HG02678 (cell line): Measurements from ENCODE around the gene MTHFD2.
A peak's percentile ranks its signal among the peaks of the same experiment; 100 is the strongest.
"Not testable (repeated sequence)": the region's sequence is repeated elsewhere in the genome, so short reads cannot be mapped to it uniquely, and the experiment has no call there.

Experiments
- ATAC-seq: cut with Tn5 transposase; IDR thresholded peaks from one replicate; pipeline ENCODE4 v1.9.1; 2021; ENCODE audit warnings: mild to moderate bottlenecking, moderate library complexity; ENCODE audit not compliant: unreplicated experiment

Gene MTHFD2

DNA sequence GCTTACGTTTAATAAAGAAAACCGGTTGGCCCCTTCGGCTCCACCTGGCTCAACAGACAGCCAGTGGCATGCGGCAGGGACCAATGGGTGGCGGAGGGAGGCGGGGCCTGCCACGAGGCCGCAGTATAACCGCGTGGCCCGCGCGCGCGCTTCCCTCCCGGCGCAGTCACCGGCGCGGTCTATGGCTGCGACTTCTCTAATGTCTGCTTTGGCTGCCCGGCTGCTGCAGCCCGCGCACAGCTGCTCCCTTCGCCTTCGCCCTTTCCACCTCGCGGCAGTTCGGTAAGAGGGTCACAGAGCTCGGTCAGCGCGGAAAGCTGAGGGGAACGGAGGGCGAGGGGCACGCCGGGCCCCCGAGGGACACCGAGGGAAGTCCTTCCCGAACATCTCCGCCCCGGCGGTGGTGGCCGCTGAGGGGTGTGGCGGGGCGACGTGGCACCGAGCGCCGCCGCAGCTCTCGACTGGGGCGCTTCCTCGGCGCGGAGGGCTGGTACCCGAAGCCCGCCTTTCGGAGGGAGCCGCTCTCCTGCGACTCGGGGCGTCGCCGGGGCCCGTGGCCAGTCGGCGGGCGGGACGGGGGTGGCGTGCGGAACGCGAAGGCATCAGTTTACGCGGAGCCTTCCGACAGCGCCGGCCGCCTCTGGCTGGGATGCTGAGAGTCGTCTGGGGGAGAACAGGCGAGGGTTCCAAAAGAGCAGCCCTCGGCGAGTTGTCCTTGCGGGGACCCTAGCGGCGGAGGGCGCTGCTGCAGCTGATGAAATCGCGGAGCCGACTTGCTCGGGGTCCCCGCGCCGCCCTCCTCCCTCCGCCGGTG, at the start of gene MTHFD2:
MTHFD2 (plus strand) TSS at position 155 of the 814 bp plus-strand sequence; CDS start at position 182, 27 bp downstream.
- peak; percentile 91 for ATAC-seq

DNA sequence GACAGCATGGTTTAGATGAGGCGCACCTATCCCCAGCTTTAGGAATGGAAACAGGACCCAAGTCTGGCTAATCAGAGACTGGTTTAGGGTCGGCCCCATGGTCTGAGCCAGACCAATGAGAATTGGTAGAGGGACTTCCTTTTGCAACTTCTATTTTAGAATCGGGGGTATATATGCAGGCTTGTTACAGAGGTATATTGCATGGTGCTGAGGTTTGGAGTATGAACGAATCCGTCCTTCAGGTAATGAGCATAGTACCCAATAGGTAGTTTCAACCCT, 49.2 kb upstream of the MTHFD2 start:
- no peak for ATAC-seq

DNA sequence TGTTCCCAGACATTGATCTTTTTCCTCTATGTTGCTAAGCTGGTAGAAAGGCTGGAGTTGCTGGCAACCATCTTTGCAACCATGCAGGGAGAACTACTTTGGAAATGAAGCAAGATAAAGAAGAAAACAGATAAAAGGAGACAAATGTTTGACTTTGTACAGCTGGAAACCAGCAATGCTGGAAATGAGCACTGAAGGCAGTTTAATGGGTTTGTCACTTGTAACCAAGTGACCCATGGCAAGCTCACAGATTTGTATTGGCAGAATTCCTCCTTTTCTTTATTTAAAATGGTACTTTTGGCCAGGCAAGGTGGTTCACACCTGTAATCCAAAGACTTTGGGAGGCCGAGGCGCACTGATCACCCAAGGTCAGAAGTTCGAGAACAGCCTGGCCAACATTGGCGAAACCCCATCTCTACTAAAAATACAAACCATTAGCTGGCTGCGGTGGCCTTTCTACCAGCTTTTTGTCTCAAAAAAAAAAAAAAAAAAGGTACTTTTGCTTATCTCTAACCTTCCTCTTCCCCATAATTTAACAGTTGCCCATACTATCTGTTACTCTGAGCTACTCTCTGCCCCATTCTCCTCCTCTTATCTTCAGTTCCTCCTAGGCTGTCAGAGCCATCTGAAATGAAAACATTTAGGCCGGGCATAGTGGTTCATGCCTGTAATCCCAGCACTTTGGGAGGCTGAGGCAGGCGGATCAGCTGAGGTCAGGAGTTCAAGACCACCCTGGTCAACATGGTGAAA, 48.7 kb upstream of the MTHFD2 start:
- no peak for ATAC-seq

DNA sequence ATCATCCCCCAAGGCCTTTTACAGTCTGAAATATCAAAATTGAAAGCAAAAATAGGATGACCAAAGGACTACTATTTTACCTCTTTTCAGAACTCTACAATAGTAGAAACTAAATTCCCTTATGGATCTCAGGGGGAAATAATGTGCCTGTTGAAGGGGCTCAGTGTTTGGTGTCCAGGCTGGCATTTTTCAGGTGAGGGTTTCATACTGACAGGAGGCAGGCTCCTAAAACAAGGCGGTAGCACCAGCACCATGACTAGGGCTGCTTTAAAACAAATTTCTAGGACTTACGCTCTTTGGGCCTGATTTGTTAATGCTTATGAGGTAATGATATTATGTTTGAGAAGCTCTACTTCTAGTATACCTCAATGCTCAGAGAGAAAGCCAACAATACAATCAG, 45.5 kb upstream of the MTHFD2 start:
- ATAC-seq = no peak

DNA sequence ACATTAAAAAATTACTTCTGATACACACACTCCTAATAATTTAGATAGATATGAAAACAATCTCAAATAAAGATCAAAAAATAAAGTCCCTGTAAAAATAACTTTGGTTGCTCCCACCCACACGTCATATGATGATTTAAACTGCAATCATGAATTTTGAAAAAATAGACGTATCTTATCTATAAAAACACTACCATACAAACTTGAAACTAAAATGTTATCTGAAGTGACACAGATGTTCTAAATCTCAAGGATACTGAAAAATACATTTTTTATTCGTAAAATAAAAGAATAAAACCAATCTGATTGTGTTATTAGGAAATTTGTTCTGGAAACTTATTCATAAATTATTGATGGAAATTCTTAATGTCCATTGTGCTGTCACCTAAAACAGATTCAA, 42.6 kb upstream of the MTHFD2 start:
- no peak for ATAC-seq

DNA sequence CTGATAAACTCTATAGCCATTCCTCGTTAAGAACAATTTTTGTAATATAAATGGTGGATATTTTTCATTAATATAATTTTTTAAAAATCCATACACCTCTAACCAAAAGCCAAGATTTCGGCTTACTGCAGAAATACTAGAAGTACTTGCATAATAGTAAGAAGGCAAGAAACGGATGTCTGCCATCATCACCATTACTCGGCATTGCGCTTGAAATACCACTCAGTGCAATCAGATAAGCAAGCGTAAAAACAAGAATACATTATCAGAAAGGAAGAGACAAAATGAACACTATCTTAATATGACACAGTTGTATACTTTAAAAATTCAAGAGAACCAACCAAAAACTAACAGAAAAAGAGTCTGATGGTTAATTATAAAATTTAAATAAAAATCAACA, 35.5 kb upstream of the MTHFD2 start:
- no peak for ATAC-seq

DNA sequence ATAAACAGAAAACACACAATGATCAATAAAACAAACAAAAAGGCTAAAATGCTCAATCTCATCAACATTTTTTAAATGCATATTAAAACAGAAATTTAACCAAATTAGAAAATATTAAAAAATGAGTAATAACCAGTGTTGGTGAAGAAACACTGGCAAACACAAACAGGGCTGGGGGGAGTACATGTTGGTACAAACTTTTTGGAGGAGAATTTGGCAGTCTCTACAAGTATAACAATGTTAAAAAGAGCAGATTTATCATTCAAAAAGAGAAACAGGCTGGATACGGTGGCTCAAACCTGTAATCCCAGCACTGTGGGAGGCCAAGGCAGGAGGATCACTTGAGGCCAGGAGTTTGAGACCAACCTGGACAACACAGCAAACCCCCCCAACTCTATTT, 33.7 kb upstream of the MTHFD2 start:
- no peak for ATAC-seq

DNA sequence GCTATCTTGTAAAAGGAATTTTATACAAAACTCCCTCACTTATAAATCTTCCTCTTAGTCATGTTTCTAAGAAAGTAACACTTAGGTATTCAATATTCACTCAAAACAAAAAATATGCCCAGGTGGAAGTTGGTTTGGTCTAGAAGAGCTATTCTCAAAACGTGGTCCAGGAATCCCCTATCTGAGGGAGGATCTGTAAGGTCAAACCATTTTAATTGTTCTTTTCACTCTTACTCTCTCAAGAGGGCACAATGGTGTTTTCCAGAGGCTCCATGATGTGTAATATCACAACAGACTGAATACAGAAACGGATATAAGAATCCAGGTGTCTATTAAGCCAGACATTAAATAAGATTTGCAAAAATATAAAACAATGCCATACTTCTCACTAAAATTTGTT, 29.7 kb upstream of the MTHFD2 start:
- no peak for ATAC-seq

DNA sequence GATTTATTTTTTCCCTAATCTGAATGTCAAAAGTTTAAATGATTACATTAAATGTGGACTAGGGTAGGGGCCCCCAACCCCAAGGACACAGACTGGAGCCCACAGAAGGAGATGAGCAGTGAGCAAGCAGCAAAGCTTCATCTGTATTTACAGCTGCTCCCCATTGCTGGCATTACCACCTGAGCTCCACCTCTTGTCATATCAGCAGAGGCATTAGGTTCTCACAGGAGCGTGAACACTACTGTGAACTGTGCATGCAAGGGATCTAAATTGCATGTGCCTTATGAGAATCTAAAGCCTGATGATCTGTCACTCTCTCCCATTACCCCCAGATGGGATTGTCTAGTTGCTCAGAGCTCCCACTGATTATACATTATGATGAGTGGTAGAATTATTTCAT, 23.5 kb upstream of the MTHFD2 start:
- no peak for ATAC-seq

DNA sequence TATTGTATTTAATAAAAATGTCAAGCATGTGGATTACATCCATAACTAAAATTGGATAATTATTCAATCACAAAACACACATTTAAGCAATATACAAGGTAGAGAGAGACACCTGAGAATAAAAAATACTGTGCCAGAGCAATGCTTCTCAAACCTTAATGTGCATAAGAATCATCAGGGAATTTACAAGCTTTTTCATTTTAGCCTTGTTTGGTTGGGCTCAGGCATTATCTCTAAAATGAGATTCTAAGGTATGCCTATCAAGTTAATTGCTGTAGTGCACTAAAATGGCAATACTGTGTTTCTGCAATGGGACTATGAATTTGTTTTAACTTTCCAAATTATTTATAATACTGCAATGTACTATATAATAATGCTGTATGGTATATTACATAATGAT, 20.7 kb upstream of the MTHFD2 start:
- no peak for ATAC-seq

DNA sequence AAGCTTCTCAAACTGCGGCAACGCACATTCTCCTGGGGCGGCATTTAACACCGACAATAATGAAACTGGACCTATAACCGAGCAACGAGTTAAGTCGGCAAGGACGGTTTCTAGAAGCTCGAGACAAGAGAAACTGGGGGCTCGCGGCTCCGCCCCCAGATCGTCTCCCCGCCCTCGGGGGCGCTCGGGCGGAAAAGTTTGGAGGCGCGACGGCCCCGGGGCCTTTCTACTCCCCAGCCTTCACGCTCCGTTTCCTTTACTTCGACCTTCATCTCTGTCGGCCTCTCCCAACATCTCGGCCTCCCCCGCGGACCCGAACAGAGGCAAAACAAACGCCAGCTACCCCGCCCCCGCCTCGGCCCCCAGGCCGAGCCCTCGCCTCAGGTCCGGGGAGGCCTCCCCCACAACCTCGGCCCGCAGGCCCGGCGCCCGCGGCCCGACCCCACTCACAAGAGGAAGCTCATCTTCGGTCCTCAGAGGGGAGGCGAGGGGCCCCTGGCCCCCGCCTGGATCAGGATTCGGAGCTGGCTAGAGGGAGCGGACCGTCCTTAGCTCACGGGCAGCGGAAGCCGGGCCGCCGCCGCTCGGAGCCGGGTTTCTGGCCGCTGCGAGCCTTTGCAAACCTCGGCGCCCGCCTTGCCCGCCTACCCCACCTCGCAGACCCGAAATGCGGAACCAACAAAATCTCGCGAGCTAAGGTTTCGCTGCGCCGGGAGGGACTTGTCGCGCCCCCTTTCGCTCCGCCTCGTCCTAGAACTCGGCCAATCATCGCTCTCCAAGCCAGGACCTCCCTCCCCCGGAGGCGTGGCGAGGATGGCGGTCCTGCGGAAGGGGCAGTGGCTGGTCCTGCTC, 20.0 kb upstream of the MTHFD2 start, which contains the start of gene MOB1A:
MOB1A (minus strand) TSS at position 669 of the 852 bp plus-strand sequence; CDS start at position 464, 205 bp downstream.
- ATAC-seq = peak; percentile 79

DNA sequence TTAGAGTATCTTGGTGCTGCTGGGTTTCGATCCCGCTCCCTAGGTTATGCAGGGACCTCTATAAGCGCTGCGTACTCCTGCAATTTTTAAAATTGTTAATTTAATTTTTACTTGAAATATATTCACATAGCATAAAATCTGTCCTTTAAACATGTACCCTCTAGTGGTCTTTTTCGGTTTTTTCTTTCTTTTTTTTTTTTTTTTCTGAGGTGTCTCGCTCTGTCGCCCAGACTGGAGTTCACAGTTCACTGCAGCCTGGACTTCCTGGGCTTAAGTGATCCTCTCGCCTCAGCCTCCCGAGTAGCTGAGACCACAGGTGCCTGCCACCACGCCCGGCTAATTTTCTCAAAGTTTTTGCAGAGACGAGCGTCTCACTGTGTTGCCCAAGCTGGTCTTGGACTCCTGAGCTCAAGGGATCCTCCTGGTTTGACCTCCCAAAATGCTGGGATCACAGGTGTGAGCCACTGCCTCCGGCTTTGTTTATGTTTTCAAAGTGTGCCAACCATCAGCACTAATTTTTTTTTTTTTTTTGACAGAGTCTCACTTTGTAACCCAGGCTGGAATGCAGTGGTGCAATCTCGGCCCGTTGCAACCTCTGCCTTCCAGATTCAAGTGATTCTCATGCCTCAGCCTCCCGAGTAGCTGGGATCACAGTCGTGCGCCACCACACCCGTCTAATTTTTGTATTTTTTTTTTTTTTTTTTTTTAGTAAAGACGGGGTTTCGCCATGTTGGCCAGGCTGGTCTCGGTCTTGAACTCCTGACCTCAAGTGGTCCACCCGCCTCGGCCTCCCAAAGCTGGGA, 19.2 kb upstream of the MTHFD2 start:
- peak; percentile 15 for ATAC-seq

DNA sequence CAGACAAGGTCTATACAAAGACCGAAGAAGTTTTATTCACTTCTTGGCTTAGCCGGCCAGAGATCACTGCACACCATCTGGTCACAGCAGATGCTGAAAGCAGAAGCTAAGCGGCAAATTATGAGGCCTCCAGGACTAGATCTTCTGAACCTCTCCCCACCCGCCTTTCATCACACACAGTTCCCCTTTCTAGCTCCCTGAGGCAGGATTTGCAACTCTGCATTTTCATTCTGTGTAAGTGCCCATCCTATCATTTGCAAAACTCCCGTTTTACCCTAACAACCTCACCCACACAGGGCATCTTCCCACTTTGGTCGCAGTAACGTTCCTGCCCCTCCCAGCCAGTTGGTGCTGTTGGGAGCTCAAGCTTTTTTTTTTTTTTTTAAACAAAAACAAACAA, 16.7 kb upstream of the MTHFD2 start:
- ATAC-seq = peak; percentile 30

DNA sequence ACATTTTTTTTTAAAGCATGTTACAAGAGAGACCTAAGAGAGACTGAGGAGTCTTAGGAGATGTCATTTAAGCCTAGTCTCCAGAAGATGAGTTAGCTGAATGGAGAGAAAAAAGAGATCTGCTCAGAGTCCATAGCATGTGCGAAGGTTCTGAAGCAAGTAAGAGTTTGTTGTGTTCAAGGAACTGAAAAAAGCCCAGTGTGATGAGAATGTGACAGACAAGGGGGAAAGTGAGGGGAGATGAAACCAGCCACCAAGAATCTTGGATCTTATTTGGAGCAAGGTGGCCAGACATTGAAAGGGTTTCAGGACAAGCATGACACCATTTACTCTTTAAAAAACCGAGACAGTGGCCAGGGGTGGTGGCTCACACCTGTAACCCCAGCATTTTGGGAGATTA, 14.5 kb upstream of the MTHFD2 start:
- ATAC-seq = no peak

DNA sequence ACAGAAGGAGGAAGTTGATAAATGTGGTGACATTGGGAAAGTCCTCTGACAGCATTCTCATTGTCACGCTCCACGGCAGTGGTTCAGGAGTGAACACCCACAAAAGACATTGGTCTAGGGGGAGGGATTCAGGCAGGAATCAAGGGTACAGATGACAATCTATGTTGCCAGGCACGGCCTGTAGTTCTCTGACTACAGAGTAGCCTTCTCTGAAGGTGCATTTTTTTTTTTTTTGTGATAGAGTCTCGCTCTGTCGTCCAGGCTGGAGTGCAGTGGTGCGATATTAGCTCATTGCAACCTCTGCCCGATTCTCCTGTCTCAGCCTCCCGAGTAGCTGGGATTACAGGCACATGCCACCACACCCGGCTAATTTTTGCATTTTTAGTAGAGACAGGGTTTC, 12.4 kb upstream of the MTHFD2 start:
- ATAC-seq = peak; percentile 64

DNA sequence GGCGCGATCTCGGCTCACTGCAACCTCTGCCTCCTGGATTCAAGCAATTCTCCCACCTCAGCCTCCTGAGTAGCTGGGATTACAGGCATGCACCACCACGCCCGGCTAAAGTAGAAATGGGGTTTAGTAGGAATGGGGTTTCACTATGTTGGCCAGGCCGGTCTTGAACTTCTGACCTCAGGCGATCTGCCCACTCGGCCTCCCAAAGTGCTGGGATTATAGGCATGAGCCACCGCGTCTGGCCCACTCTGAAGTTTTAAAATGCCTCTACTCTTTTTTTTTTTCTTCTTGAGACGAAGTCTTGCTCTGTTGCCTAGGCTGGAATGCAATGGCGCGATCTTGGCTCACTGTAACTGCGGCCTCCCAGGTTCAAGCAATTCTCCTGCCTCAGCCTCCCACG, 11.7 kb upstream of the MTHFD2 start:
- not testable (repeated sequence) for ATAC-seq

DNA sequence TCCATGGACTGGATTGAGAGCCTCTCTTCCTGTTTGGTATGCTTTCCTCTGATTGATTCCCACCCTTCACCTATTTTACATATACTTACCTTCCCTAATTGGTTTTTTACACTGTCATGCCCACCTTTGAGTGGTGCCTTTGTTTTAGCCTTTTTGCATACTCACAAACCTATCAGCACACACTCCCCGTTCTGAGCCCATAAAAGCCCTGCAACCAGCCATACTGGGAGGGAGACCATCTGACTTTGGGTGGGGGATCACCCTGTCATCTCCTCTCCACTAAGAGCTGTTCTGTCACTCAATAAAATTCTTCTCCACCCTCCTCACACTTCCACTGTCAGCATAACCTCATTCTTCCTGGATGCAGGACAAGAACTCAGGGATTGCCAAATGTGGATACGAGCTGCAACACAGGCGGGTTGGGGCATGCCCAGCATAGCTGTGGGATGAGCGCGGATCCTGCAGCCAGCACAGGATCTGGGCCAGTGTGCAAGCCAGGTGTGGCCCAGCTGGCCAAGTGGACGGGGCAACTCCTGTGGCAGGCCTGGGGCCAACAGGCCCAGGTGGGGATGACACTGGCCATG, 10.3 kb upstream of the MTHFD2 start:
- ATAC-seq = no peak

DNA sequence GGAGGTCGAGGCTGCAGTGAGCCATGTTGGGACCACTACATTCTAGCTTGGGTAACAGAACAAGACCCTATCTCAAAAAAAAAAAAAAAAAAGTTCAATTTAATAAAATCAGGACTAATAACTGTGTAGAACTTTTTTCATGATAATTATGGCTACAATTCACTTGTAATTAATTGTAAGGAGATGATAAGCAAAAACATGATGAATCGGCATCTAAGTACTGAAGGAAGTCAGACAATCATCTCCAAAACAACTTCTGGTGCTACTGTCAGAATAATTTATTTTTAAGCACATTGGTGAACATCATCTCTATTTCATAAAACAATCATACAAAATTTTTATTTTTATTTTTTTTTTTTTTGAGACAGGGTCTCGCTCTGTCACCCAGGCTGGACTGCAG, 9.7 kb upstream of the MTHFD2 start:
- ATAC-seq = no peak

DNA sequence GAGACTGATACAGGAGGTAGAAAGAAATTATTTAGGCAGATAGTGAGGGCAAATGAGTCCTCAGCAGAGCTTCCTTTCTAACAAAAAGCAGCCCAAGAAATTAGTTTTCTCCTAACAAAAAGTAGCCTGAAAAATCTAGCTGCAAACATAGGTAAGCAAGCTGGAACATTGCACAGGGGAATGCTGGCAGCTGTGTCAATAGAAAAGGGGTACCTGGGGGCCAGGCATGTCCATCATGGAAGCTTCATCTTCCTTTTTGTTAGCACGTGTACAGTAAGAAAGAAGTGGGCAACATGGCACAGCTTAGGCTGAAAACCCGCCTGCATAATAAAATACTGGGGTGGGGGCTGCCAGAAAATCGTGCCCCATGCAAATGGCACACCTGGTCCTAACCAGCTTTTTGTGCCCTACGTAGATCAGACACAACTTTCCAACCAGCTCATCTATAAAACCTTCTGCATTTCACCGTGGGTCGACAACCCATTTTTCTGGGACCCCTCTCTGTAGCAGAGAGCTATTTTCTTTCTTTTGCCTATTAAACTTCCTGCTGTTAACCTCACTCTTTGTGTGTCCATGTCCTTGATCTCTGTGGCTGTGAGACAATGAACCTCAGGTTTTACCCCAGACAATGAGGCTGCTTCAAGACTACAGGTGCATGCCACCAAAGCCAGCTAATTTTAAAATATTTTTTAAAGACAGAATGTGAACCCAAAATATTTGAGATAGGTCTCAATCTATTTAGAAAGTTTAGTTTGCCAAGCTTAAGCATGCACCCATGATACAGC, 6.6 kb upstream of the MTHFD2 start:
- no peak for ATAC-seq

DNA sequence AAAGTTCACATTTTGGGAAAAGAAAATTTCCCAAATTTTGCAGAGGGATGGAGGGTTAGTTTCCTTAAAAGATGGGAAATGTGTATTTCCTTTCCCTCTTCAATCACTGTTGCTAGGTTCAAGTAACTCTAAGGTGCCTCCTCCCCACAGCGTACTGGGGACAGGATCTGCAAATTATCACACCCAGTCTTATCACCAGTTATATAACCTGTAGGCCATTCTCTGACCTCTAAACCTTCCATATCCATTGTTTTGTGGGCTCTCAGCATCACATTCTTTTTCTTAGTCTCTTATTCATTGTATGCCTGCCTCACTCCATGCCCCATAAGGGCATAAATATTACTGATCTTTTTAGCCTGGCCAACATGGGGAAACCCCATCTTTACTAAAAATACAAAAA, 3.6 kb upstream of the MTHFD2 start:
- no peak for ATAC-seq
